NK-92 (cell line): ENCODE results near the gene WFIKKN2.

Experiments
- DNase-seq: peaks from one replicate; lab custom pipeline; 2025; ENCODE audit not compliant: unreplicated experiment; lab: John Stamatoyannopoulos, UW

Gene WFIKKN2

DNA sequence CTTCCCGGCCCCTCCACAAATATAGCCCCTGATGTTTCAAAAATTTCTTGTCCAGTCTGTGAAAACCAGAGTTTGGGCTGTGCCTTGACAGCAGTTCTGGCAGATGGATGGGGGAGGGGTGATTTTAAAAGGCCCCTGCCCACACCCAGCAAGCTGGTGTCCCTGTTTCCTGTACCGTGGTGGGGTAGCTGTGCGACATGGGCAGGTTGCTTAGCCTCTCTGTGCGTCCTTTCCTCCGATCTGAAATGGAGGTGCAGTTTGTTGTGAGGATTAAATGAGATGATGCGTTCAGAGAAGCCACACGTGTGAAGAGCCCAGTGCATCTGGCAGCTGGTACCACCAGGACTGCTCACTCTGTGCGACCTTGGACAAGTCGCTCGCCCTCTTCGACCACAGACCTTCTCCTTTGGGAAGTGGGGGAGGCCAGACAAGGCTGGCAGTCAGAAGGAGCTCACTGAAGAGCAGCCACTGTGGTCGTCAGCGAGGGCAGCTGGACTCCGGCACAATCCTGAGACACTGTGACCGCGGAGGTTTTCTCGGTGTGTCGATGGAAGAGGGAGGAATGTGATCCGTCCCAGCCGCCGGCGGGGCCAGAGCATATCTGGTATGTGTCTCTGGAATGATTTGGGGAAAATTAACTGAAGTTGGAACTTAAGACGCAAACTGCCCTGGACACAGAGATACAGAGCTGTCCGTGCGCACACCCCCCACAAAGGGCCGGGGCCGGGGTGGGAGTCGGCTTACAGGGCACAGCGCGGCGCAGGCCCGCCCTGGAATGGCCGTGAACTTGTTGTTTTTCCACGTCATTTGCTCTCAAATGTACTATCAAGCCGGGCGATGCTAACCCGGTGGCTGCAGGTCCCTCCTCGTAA, 721 bp upstream of the WFIKKN2 start:
- no peak for DNase-seq

DNA sequence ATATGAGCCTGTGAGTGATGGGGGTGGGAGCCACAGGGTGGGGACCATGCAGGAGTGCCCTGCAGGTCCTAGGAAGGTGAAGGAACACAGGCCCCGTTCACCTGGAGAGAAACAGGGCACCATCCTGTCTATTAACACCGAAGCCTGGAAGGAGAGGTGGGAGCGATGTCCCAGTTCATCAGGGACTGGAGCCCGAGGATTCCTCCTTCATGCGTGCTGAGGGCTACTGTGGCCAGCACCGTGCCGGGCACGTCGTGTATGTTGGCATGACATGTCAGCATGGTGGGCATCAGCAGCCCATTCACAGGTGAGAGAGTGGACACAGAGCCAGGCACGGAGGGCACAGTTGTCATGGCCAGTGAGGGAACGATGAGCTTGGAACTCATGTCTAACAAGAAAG, 1.4 kb downstream of the WFIKKN2 start:
- no peak for DNase-seq

DNA sequence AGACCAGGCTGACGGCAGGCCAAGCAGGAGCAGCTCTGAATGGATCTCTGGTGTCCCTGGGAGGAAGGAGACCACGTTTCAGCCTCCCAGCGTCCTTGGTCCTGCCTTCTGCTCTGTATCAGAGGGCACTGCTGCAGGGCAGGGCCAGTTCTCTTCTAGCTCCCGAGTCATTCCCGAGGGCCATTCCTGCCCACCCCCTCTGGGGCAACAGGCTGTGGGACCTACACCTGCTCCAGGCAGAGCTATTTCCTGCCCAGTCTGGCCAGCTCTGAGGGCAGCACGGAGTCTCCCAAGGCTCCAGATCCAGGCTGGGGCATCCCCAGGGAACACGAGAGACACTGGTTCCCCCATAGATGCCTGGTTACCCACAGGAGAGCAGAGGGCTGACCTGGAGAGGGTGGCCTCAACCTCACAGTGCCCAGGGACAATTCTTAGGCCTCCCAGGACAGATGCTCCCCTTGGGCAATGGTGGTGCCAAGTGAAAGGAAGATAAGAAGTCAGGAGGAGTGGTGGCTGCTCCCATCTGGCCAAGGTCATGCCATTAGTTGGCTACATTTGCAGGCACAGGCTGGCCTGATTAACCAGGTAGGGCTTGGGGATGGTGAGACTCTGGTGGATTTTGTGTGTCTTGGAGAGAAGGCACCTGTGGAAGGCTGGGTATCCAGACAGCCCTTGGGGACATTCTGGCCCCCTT, 2.0 kb downstream of the WFIKKN2 start:
- DNase-seq: no peak

DNA sequence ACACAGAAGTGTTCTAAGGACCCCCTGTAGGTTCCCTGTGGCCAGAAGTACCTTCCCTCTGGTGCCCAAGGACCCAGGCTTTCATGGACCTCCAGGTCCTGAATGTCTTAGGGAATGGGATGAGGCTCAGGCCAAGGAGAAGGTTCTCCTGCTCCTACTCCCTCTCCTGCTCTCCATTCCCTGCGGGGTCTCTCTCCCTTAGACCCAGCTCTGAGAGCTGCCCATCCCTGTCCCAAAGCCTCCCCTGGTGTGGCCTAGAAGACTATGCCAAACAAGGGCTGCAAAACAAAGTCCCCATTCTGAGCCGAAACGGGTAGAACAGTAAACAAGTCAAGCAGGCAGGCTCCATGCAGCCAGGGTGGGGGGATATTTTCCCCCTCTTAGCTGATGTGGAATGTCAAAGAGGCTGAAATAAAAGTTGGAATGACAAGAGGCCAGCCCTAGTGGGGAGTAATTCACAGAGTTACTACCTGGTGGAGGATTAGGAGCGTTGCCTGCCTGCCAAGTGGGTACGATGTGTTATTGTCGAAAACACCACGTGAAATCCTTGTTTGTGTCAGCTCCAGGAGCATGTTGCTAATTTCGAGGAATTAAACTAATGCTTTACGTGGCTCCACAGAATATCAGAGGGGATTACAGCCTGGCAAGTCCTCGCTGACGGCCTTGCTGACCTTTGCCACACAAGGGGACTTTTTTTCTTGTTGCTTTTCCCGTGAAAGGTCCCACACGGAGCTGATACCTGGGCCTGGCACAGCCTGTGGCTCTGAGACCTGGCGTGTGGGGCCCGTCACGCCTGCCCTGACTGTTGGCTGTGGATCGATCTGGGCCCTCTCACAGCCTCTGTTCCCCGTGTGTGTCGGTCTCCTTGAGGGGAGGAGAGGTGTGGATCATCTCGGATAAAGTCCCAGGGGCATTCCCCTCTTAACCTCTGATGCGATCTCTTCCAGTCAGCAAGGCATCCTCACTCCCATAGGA, 2.9 kb downstream of the WFIKKN2 start:
- no peak for DNase-seq

DNA sequence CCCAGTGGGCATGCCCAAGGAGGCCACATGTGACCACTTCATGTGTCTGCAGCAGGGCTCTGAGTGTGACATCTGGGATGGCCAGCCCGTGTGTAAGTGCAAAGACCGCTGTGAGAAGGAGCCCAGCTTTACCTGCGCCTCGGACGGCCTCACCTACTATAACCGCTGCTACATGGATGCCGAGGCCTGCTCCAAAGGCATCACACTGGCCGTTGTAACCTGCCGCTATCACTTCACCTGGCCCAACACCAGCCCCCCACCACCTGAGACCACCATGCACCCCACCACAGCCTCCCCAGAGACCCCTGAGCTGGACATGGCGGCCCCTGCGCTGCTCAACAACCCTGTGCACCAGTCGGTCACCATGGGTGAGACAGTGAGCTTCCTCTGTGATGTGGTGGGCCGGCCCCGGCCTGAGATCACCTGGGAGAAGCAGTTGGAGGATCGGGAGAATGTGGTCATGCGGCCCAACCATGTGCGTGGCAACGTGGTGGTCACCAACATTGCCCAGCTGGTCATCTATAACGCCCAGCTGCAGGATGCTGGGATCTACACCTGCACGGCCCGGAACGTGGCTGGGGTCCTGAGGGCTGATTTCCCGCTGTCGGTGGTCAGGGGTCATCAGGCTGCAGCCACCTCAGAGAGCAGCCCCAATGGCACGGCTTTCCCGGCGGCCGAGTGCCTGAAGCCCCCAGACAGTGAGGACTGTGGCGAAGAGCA, 4.4 kb downstream of the WFIKKN2 start:
- DNase-seq: no peak

DNA sequence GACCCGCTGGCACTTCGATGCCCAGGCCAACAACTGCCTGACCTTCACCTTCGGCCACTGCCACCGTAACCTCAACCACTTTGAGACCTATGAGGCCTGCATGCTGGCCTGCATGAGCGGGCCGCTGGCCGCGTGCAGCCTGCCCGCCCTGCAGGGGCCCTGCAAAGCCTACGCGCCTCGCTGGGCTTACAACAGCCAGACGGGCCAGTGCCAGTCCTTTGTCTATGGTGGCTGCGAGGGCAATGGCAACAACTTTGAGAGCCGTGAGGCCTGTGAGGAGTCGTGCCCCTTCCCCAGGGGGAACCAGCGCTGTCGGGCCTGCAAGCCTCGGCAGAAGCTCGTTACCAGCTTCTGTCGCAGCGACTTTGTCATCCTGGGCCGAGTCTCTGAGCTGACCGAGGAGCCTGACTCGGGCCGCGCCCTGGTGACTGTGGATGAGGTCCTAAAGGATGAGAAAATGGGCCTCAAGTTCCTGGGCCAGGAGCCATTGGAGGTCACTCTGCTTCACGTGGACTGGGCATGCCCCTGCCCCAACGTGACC, 5.0 kb downstream of the WFIKKN2 start:
- DNase-seq: no peak

DNA sequence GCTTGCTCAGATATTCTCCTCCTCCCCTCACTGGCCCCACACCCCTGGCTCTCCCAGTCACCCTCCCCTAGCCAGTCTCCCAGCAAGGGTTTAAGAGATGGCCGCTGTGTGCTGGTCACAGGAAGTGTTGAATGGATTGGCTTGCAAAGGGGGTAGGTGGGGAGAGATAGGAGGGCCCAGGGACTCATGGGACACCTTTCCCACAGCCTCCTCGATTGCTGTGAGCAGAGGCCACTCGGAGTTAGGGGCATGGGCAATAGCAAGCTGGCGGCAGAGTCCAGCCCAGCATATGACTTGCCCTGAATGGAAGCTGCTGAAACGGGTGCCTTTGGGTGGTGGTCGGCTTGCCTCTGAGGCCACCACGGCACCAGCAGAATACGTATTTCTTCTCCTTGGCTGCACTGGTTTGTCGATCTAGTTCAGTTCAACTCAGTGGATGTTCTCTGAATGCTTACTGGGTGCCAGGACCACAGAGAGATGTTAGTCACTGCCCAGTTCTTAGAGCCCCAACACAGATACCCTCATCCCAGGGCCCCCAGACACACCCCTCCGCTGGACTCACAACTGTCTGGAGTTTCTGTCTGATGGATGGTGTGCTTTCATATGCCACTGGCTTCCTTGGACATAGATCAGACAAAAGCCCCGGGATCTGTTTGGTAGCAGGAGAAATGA, 6.0 kb downstream of the WFIKKN2 start:
- DNase-seq: no peak

DNA sequence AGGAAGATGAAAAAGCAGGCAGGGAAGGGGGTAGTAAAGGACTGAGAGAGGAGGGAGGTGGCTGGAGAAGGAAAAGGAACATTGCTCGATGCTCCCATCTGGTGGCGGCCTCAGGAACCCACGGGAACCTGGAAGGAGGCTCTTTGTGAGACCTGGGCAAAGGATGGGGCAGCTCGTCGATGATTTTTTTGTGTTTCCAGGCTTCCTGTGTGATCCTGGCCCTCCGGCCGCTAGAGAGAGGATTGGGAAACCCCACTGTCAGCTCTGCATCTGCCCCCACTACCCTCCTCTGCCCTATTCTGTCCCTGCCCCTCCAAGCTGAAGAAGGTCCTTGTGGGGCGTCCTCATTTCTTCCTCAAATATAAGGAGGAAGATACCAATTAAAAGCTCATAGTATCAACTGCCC, 6.6 kb downstream of the WFIKKN2 start:
- DNase-seq: no peak

DNA sequence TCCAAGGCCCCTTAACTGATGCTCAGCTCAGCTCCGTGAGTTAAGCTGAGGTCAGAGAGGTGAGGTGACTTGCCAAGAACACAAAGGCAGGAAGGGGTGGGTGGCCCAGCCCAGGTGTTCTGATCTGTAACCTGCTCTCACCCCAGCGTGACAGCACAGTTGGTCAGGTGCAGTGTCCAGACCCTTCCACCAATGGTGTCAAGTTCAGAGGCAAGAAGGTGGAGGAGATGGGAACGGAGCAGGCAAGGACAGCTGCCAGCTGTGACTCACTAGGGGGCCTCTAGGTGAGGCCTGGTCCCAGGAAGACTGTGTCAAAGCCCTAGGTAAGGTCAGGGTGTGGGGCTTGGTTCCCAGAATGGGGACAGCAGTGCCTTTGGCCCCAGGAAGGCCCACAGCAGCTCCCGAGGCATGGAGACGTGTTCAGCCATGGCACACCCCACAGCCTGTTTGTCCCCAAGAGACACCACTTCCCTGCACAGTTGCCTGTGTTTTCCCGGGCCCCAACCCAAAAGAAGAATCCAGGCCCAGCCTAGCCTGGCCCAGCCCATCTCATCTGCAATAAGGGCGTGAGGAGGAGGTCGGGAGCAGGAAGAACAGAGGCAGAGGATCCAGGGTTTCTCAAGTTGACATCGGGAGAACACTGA, 7.2 kb downstream of the WFIKKN2 start:
- no peak for DNase-seq

DNA sequence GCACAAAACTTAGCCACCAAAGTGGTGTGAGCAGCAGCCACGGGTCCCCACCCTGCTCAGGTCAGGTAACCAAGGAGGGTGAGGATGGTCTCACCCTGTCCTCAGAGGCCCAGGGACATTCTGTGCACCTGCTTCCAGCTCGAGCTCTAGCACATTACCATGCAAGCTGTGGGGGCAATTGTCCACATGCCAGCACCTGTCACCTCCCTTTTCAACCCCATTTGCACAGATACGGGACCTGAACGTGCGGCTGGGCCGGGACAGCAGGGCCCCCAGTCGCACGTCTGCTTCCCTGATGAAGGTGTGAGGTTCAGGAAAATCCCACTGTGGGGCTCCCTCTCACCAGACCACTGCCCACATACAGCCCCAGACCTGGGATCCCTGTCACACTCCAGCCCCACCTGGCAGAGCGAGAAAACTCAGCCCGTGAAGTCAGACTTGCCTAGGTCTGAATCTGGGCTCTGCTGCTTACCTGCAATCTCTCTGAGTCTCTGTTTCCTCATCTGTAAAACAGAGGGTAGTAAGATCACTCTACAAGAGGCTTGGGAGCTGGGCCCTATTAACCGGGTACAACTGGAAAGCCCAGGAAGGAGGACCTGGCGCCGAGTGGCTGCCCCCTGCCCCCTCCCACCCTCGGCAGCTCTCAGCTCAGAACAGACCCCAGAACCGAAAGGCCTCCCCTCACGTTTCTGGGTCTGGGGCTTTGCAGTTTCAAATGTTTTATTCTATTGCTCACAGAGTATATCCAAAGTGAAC, 7.9 kb downstream of the WFIKKN2 start:
- DNase-seq: no peak

DNA sequence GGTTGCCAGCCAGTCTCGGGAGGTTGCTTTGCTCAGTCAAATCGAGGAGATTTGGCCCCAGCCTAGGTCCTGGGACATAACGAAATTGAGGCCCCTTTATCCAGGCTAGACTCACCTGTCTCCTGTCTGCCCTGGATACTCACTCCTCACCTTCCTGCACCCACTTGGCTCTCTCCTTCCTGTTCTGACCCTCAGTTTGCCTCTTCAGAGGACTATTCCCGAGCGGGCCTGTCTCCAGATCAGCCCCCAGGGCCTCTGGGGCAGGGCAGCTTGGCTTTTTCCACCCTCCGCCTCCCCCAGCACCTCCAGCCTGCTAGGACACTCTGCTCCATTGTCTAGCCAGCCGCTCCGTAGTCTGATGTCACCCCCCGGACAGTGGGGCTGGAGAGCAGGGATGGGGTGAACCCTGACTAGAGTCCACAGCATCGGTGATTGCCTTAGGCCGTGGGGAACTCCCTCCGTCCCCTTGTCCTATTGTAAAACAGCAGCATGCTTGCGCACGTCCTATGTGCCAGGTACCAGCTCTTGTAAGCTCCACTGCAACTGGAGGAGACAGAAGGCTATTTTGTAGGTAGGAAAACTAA, 8.8 kb downstream of the WFIKKN2 start:
- DNase-seq: no peak

DNA sequence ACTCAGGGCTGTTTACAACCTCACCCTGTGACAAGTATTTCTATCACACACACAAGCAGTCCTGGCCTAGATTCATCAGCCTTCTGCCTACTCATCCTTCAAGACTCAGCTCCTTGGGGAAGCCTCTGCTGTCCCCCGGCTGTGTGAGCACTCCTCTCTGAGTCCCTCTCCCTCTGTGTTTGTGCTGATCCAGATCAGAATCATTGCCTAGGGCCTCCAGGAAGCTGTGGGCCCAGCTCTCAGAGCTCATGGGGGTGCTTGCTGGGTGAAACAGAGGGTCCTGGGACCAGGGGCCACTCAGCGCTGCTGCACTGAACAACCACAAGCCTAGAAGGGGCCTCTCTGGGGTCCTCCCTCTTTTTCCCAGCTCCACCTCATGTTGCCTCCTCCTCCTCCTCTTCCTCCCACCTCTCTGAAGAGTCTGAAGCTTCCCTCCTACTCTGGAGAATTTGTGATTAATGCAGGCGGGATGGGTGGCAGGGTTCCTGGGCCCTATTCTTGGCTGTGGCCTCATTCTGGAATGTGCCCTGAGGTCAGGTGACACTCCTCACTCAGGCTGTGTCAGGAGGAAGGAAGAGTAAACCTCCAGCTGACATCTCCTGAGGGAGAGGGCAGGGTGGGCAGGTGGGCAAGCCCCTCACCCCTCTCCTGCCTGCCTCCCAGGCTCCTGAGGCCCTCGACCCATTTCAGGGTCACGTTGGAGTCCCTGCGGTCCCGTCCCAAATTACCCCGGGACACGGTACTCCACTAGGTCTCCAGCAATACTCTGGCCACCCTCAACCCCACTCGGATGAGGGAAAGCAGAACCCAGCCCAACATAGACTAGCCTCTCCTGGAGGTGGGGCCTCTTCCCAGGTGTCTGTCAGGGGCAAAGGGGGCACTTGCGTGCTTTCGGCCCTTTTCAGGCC, 10.1 kb downstream of the WFIKKN2 start:
- DNase-seq: no peak

DNA sequence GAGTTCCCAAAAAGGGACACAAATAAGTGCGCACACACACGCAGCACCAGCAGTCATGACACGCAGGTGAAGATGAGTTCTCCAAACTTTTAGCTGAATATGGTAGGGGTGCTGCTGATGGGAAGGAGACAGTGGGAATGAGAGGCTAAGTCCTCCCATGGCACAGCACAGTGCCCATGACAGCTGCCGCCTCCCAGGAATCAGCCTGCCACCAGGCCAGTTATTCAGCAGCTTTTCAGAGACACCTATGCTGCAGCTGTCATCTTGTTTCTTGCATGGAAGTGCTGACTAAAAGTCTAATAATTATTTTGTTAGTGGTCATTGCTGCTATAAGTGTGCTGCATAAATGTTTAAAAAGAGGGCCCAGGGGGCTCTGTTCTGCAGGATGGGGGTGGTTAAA, 12.2 kb downstream of the WFIKKN2 start:
- no peak for DNase-seq

DNA sequence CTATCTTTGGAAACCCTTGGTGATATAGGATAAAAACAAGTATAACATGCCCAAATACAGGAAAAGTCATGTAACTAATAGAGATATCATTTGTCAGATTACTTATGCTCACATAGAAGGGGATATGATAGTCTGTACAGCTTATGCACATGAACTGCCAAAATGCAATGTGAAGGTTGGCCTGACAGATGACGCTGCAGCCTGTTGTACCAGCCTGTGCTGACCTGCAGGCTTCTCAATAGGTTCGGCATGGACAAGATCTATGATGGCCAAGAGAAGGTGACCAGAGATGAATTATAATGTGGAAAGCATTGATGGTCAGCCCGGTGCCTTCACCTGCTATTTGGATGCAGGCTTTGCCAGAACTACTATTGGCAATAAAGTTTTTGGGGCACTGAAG, 12.7 kb downstream of the WFIKKN2 start:
- DNase-seq: no peak

DNA sequence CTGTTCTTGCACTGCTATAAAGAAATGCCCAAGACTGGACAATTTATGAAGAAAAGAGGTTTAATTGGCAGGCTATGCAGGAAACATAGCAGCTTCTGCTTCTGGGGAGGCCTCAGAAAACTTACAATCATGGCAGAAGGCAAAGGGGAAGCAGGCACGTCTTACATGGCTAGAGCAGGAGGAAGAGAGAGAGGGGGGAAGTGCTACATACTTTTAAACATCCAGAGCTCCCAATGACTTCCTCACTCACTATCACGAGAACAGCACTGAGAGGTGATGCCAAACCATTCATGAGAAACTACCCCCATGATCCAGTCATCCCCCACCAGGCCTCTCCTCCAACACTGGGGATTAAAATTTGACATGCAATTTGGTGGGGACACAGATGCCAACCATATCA, 13.3 kb downstream of the WFIKKN2 start:
- DNase-seq: no peak

DNA sequence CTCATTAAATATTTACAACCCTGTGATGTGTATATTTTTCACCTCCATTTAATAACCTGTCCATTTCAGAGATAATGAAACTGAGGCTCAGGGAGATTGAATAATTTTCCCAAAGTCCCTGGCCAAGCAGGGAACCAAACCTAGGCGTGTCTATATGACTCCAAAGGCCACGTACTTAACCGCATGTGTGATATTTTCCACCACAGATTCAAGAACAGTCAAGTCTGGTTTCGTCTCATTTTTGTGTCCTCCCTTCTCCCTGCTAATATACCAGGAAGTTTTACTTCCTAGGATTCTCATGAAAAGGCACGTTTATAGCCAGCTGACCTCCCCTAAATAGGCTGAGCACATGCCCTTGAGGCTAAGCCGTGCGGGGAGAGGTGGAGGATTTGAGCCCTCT, 15.3 kb downstream of the WFIKKN2 start:
- DNase-seq: no peak

DNA sequence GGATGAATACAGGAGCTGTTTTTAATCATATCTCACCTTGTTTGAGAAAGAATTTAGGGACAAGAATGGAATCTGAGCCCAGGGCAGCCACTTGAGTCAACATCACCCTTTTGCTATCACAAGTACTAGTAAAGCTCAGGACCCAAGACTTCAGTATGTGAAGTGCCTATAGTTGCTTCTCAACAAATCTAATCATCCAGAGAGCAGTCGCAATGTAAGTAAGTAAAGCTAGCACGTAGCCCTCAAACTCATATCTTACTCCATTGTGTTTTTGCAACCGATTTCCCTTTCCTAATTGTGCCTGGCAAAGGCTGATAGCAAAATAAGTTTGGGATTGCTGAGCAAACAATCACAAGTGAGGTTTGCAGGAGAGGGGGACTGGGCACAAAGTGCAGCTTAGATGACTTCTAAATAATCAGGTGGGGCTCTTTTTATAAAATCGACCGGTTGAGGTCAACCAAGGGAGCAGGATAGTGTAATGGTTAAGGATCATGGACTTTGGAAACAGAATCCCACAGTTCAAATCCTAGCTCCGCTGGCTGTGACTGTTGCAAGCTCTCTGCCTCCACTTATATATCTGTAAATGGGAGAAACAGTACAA, 17.7 kb downstream of the WFIKKN2 start:
- DNase-seq: no peak
